Activated naive CD8-positive, alpha-beta T cell treated with anti-CD3 and anti-CD28 coated beads, Interleukin-2, amount 50 U/mL, for 24 hours (primary cell): ENCODE measurements around the gene PSME3.
"Not testable (repeated sequence)": the region's sequence is repeated elsewhere in the genome, so short reads cannot be mapped to it uniquely, and the experiment has no call there.

Source experiments
- ATAC-seq: fragments of 150-1000 bp; cut with Tn5 transposase; one replicate; pipeline ENCODE4 v1.10.0; 2021
- DNase-seq: peaks from one replicate; pipeline ENCODE4 v3.0.0; 2021
- H3K27ac Mint-ChIP-seq: one replicate; pipeline ENCODE4 v1.8.0; 2021; ENCODE audit warnings: mild to moderate bottlenecking, mixed read lengths
- H3K27me3 Mint-ChIP-seq: one replicate; pipeline ENCODE4 v1.8.0; 2021; ENCODE audit warnings: mixed read lengths
- H3K36me3 Mint-ChIP-seq: one replicate; pipeline ENCODE4 v1.8.0; 2021; ENCODE audit warnings: low read depth, mixed read lengths
- H3K4me1 Mint-ChIP-seq: one replicate; pipeline ENCODE4 v1.8.0; 2021; ENCODE audit warnings: mixed read lengths
- H3K4me3 Mint-ChIP-seq: one replicate; pipeline ENCODE4 v1.8.0; 2021; ENCODE audit warnings: mild to moderate bottlenecking, moderate library complexity, mixed read lengths
- H3K9me3 Mint-ChIP-seq: one replicate; pipeline ENCODE4 v1.8.0; 2021; ENCODE audit warnings: mixed read lengths

The PSME3 gene

GRCh38 chr17:42852351-42852750, 19.2 kb downstream of the PSME3 start:
- Mint-ChIP-seq H3K4me3 (no peak overlapping the region), H3K4me1 (peaks cover 3% of the 10 kb centered on the region), H3K36me3 (no peaks in the 10 kb centered on the region), H3K9me3 (no peaks in the 10 kb centered on the region), H3K27me3 (peaks cover 3% of the 10 kb centered on the region), H3K27ac (no peak overlapping the region)
- no peak for DNase-seq
- no peak for ATAC-seq

DNA sequence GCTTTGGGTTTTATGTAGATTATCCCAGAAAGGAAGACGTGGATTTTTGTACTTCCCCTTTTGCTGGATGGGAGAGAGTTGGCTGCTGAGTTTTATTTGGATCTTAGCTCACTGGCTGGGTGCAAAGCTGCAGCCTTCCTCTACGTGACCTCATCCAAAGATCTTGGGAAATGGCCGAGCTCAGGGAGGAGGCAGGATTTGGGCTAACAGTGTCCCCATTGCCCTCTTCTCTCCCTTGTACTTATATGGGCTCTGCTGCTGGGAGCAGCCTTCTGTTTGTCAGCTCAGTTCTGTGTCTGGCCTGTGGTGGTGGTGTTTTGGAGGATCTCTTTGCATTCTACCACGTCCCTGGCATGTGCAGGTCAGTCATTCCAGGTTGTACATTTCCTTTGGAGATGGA, 19.8 kb downstream of the PSME3 start:
- DNase-seq, result no peak
- no peak for ATAC-seq
- peaks cover 3% of the 10 kb centered on the region for H3K27me3 Mint-ChIP-seq
- peaks cover 3% of the 10 kb centered on the region for H3K4me1 Mint-ChIP-seq
- H3K36me3 Mint-ChIP-seq, result no peaks in the 10 kb centered on the region
- no peak overlapping the region for H3K27ac Mint-ChIP-seq
- H3K9me3 Mint-ChIP-seq, result no peaks in the 10 kb centered on the region
- no peak overlapping the region for H3K4me3 Mint-ChIP-seq

DNA sequence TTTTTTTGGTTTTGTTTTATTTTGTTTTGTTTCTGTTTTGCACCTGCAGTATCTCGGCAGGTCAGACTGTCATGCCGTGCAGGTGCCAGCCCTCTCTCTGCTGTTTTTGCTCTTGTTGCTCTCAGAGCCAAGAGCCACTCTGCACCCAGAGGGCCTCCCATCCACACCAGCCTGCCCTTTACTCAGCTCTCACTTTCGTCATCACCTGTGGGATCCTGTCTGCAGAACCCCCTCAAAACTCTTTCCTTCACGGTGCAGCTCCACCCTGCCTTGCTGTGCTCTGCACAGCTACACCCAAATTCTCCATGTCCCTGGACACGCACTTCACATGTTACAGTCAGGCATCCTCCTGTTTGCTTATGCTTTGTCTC, 20.4 kb downstream of the PSME3 start:
- Mint-ChIP-seq H3K27me3 (peaks cover 5% of the 10 kb centered on the region), H3K4me1 (peaks cover 3% of the 10 kb centered on the region), H3K9me3 (no peaks in the 10 kb centered on the region), H3K4me3 (no peak overlapping the region), H3K36me3 (no peaks in the 10 kb centered on the region), H3K27ac (no peak overlapping the region)
- ATAC-seq, result no peak
- DNase-seq, result no peak

GRCh38 chr17:42853968-42854790, 21.0 kb downstream of the PSME3 start:
- no peaks in the 10 kb centered on the region for H3K9me3 Mint-ChIP-seq
- H3K27ac Mint-ChIP-seq, result no peak overlapping the region
- DNase-seq (no peak), ATAC-seq (no peak)
- peaks cover 3% of the 10 kb centered on the region for H3K4me1 Mint-ChIP-seq
- H3K27me3 Mint-ChIP-seq, result peaks cover 5% of the 10 kb centered on the region
- no peaks in the 10 kb centered on the region for H3K36me3 Mint-ChIP-seq
- no peak overlapping the region for H3K4me3 Mint-ChIP-seq

GRCh38 chr17:42855048-42855596, 21.9 kb downstream of the PSME3 start:
- H3K4me1 Mint-ChIP-seq, result peaks cover 2% of the 10 kb centered on the region
- DNase-seq, result no peak
- no peaks in the 10 kb centered on the region for H3K36me3 Mint-ChIP-seq
- no peak for ATAC-seq
- no peaks in the 10 kb centered on the region for H3K9me3 Mint-ChIP-seq
- H3K4me3 Mint-ChIP-seq, result no peak overlapping the region
- peaks cover 4% of the 10 kb centered on the region for H3K27me3 Mint-ChIP-seq
- no peak overlapping the region for H3K27ac Mint-ChIP-seq

GRCh38 chr17:42856093-42856492, 22.9 kb downstream of the PSME3 start:
- H3K4me3 Mint-ChIP-seq, H3K27me3 Mint-ChIP-seq, H3K36me3 Mint-ChIP-seq, H3K9me3 Mint-ChIP-seq, H3K4me1 Mint-ChIP-seq, H3K27ac Mint-ChIP-seq, ATAC-seq, DNase-seq: not testable (repeated sequence)

DNA sequence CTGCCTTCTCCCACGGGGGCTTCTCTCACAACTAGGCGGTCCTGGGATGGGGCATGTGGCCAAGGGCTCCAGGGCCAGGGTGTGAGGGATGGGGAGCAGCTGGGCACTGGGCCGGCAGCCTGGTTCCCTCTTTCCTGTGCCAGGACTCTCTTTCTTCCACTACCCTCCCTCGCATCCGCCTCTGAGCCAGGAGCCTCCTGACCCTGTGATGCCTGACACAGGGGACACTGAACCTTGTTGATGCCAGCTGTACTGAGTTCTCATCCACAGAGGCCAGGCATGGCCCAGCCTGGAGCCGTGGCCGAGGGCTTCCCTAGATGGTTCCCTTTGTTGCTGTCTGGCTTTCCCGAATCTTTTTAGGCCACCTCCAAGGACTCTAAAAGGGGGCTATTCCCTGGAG, 23.3 kb downstream of the PSME3 start:
- H3K9me3 Mint-ChIP-seq, H3K4me1 Mint-ChIP-seq, ATAC-seq, DNase-seq, H3K36me3 Mint-ChIP-seq, H3K27ac Mint-ChIP-seq, H3K4me3 Mint-ChIP-seq, H3K27me3 Mint-ChIP-seq: not testable (repeated sequence)

- Mint-ChIP-seq H3K9me3 (no peaks in the 10 kb centered on the region), H3K27me3 (peaks cover 4% of the 10 kb centered on the region), H3K4me1 (no peaks in the 10 kb centered on the region), H3K36me3 (no peaks in the 10 kb centered on the region), H3K4me3 (no peak overlapping the region), H3K27ac (no peak overlapping the region)
- ATAC-seq (no peak), DNase-seq (no peak)
Observed at GRCh38 chr17:42857389-42857788, 24.2 kb downstream of the PSME3 start.

DNA sequence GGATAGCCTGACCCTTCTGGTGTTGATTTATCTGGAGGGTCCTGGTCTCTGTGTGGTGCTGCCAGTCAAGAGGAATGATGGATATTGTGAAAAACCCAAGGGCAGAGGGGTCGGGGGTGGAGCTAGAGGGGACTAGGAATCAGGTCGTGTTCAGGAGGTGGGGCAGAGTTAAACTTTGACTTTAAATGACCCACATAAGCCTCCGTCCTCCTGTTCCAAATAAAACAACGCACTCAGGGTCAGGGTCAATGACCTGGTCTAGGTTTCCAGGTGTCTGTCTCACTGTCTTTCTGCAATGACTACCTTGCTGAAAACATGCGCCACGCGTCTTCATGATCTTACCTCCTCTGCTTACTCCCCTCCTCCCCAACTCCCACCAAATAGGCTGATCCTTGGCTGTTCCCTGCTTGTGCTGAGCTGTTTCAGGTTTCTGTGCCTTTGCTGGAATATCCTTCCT, 32.5 kb downstream of the PSME3 start:
- no peak overlapping the region for H3K27ac Mint-ChIP-seq
- DNase-seq (no peak), ATAC-seq (no peak)

GRCh38 chr17:42866216-42866615, 33.0 kb downstream of the PSME3 start:
- DNase-seq, result no peak
- Mint-ChIP-seq H3K4me3 (no peak overlapping the region), H3K9me3 (no peaks in the 10 kb centered on the region), H3K27me3 (peaks cover 12% of the 10 kb centered on the region), H3K36me3 (no peaks in the 10 kb centered on the region), H3K27ac (no peak overlapping the region), H3K4me1 (no peaks in the 10 kb centered on the region)
- no peak for ATAC-seq

More for the DNA sequence above, 32.5 kb downstream of the PSME3 start:
- H3K4me1 Mint-ChIP-seq, result no peaks in the 10 kb centered on the region
- no peaks in the 10 kb centered on the region for H3K9me3 Mint-ChIP-seq
- no peak overlapping the region for H3K4me3 Mint-ChIP-seq
- no peaks in the 10 kb centered on the region for H3K36me3 Mint-ChIP-seq
- H3K27me3 Mint-ChIP-seq, result peaks cover 12% of the 10 kb centered on the region

DNA sequence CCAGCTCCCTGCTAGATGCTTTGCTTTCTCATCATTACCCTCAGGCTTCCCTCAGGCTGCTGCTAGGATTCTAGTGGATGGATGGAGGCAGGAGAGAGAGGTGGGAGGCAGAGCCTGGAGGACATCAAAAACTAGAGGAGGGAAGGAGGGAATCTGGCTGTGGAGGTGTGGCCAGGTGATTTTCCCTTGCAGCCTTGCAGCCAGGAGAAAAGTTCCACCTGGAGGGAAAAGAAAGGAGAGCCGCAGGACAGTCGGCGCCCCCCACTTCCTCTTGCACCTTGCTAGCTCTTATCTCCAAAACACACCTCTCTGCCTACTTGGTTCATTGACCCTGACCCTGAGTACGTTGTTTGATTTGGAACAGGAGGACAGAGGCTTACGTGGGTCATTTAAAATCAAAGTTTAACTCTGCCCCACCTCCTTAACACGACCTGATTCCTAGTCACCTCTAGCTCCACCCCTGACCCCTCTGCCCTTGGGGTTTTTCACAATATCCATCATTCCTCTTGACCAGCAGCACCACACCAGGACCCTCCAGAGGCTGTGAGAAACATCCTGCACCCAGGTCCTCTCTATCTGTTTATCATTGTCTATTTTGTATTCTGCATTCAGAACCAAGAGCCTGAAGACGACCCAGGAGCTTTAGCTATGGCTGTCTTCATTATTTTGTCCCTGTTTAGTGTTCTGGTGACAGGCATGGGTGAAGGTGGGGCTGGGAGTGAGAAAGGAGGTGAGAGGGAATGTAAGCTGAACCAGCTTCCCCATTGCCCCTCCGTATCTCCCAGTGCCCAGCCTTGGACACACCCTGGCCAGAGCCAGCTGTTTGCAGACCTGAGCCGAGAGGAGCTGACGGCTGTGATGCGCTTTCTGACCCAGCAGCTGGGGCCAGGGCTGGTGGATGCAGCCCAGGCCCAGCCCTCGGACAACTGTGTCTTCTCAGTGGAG, 33.7 kb downstream of the PSME3 start:
- H3K27me3 Mint-ChIP-seq, result peaks cover 17% of the 10 kb centered on the region
- H3K27ac Mint-ChIP-seq, result no peak overlapping the region
- ATAC-seq (no peak), DNase-seq (no peak)
- no peaks in the 10 kb centered on the region for H3K36me3 Mint-ChIP-seq
- H3K4me3 Mint-ChIP-seq, result no peak overlapping the region
- H3K4me1 Mint-ChIP-seq, result no peaks in the 10 kb centered on the region
- no peaks in the 10 kb centered on the region for H3K9me3 Mint-ChIP-seq

GRCh38 chr17:42867694-42868261, 34.6 kb downstream of the PSME3 start:
- not testable (repeated sequence) for H3K4me3 Mint-ChIP-seq, ATAC-seq, DNase-seq, H3K36me3 Mint-ChIP-seq, H3K9me3 Mint-ChIP-seq, H3K4me1 Mint-ChIP-seq, H3K27ac Mint-ChIP-seq
- H3K27me3 Mint-ChIP-seq, result peaks cover 17% of the 10 kb centered on the region

- Mint-ChIP-seq H3K4me3 (no peak overlapping the region), H3K27me3 (peaks cover 17% of the 10 kb centered on the region), H3K4me1 (no peaks in the 10 kb centered on the region), H3K27ac (no peak overlapping the region), H3K36me3 (no peaks in the 10 kb centered on the region), H3K9me3 (no peaks in the 10 kb centered on the region)
- ATAC-seq (no peak), DNase-seq (no peak)
Observed at GRCh38 chr17:42868338-42868737, 35.1 kb downstream of the PSME3 start.

DNA sequence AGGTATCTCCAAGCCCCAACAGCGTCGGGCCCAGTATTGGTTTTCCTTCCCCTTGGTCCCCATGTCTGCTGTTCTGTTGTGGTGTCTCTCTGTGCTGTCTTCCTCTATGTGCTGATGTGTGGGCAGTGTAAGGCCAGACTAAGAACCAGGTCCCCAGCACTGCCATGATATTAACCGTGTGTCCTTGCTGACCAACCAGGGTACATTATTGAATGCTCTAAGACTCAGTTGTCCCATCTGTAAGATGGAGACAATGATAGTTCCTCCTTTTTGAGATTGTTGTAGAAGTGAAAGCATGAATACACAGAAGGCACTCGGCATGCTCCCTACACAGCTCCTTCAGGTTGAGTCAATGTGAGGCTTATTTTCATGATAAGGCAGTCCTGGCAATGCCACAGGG, 38.5 kb downstream of the PSME3 start:
- Mint-ChIP-seq H3K4me3 (no peak overlapping the region), H3K36me3 (no peaks in the 10 kb centered on the region), H3K27me3 (peaks cover 15% of the 10 kb centered on the region), H3K27ac (no peak overlapping the region), H3K9me3 (no peaks in the 10 kb centered on the region), H3K4me1 (no peaks in the 10 kb centered on the region)
- ATAC-seq (no peak), DNase-seq (no peak)
